AG10803 (cell line): ENCODE data around the gene XXYLT1.
A peak's percentile ranks its signal among the peaks of the same experiment; 100 is the strongest.
"Not testable (repeated sequence)": the region's sequence is repeated elsewhere in the genome, so short reads cannot be mapped to it uniquely, and the experiment has no call there.

Experiments used
- DNase-seq: peaks from one replicate; pipeline ENCODE4 v3.0.0; 2010; ENCODE audit warnings: low read depth
- H3K4me3 ChIP-seq: 2 replicates; pipeline ENCODE4 v1.5.1; 2011; ENCODE audit warnings: mild to moderate bottlenecking, low read length, control low read depth
- TF ChIP-seq, protein P1 (sequence below): conservative IDR thresholded peaks from 2 replicates; pipeline ENCODE4 v1.5.1; 2011; ENCODE audit warnings: mild to moderate bottlenecking, low read length, control low read depth, inconsistent platforms

The XXYLT1 gene

DNA sequence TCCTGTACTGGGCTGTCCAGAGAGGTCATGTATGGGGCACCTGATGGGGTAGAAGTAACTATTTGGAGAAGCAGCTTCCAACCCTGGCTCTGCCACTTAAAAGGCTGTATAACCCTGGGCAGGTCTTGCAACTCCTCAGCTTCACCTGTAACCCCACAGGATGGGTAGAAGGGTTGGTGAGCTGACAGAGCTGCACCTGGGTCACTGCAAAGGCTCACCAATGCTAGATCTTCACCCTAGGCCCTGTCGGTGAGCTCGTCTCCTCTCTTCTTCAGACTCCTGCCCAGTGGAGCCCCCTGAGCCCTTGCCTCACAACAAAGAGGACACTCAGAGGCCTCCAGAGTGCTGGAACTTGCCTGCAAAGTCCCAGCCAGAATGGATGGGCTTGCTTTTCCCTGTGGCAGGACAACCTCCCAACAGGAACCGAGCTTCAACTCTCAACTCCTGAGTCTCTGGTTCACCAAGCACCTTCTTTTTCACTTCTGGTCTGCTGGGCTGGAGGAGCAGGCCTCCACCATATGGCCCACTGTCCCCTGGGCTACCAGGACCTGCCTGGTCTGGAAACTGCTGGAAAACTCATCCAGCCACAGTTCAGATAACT is 45.9 kb downstream of the XXYLT1 start:
- DNase-seq, result no peak
- no peak overlapping the region for H3K4me3 ChIP-seq
- TF ChIP-seq, protein P1, sequence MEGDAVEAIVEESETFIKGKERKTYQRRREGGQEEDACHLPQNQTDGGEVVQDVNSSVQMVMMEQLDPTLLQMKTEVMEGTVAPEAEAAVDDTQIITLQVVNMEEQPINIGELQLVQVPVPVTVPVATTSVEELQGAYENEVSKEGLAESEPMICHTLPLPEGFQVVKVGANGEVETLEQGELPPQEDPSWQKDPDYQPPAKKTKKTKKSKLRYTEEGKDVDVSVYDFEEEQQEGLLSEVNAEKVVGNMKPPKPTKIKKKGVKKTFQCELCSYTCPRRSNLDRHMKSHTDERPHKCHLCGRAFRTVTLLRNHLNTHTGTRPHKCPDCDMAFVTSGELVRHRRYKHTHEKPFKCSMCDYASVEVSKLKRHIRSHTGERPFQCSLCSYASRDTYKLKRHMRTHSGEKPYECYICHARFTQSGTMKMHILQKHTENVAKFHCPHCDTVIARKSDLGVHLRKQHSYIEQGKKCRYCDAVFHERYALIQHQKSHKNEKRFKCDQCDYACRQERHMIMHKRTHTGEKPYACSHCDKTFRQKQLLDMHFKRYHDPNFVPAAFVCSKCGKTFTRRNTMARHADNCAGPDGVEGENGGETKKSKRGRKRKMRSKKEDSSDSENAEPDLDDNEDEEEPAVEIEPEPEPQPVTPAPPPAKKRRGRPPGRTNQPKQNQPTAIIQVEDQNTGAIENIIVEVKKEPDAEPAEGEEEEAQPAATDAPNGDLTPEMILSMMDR, result no peak

DNA sequence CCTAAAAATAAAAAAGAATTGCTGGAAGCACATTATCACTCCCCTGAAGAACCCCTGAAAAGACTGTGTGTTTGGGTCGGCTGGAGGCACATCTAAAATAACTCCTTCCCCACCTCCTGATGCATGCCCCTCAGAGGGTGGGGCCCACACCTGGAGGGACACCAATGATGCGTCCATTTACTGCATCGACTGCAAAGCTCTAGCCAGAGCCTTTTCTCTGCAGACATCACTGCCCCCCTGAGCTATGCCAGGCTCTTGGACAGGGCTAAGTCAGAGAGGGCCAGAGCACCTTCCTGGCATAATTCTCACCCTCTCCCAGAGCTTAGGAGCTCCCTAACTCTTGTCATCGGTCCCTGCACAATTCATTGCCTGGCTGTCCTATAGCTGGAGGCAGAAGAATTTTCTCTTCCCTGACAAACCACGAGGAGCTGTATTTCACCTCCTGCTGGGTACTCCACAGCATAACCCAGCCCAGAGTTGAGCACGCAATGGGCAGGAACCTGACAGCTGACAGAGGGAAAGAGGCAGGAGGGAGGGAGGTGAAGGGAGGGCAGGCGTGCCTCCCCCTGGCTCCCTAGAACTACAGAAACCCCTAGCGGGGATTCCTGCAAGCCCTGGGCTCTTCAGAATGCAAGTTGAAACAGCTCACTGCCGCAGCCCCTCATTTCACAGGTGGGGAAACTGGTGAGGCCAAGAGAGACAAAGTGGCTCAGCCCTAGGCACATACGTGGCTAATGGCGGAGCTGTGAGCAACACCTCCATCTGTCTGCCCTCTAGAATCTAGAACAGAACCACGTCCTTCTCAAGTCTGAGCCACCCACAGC is 46.6 kb downstream of the XXYLT1 start:
- TF ChIP-seq, protein P1, result peak; percentile 13; the same call in 1 of the 2 replicates
- H3K4me3 ChIP-seq, result no peak overlapping the region
- DNase-seq, result no peak

DNA sequence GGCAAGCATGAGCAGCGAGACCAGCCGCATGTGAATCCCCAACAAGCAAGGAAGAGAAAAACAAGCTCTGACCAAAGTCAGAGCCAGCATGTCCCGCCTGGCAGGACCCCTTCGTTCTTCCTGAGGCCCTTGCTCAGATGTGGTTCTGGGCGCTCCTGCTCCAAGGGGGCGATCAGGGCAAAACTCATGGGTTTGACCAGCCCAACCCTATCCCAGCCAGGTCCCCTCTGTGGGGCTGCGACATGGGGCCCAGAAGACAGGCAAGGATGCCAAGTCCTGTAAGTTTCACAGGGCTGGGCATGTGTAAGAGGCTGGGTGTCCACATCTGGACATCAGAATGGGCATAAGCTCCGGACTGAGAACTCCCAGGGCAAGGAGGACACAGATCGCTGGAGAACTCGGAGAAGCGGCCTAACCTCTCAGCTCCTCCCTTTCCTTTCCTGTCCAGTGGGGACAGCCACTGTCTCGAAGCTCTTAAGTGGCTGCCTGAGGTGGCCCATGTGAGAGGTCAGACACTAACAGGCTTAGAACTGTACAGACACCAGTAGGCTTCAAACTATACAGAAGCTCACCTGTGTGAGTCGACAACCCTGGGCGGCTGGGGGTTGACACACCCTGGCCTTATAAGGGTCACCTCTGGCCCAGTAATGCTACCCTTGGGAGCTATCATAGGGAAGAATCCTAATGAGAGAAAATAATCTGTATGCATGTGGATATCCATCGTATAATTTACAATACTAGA is 48.9 kb downstream of the XXYLT1 start:
- TF ChIP-seq, protein P1, result no peak
- DNase-seq, result no peak
- no peak overlapping the region for H3K4me3 ChIP-seq

DNA sequence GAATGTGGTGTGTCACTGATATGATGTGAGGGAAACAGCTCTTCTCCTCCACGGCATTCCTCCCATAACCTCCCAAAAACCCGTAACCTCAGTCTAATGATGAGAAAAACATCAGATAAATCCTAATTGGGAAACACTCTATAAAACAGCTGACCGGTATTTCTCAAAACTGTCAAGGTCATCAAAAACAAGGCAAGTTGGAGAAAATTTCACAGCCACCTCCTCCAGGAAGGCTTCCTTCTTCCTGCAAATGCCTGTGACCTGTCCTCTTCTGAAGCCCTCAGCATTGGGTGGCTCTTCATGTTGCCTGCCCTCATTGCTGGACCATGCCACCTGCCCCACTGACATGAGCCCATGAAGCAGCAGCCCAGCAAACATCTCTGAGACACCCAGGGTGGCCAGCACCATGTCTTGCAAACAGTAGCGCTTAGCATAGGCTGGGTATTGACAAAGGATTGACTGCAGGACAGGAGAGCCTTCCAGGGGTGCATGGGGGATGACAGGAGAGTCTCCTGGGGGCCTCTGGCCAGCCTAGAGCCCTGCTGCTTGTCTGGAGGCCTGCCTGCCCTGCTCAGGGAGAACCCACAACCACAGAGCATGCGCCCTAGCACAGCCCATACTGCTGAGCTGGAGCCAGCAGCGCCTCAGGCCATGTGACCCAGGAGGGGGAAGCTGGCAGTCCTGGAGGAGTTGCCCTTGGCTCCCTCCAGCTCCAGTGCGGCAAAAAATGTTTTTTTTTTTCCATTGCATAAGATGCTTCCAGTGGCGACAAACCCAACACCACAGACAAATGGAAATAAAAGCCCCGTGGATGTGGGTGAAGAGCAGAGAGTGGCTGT is 49.7 kb downstream of the XXYLT1 start:
- DNase-seq, result peak; percentile 72
- no peak overlapping the region for H3K4me3 ChIP-seq
- TF ChIP-seq, protein P1, result no peak

DNA sequence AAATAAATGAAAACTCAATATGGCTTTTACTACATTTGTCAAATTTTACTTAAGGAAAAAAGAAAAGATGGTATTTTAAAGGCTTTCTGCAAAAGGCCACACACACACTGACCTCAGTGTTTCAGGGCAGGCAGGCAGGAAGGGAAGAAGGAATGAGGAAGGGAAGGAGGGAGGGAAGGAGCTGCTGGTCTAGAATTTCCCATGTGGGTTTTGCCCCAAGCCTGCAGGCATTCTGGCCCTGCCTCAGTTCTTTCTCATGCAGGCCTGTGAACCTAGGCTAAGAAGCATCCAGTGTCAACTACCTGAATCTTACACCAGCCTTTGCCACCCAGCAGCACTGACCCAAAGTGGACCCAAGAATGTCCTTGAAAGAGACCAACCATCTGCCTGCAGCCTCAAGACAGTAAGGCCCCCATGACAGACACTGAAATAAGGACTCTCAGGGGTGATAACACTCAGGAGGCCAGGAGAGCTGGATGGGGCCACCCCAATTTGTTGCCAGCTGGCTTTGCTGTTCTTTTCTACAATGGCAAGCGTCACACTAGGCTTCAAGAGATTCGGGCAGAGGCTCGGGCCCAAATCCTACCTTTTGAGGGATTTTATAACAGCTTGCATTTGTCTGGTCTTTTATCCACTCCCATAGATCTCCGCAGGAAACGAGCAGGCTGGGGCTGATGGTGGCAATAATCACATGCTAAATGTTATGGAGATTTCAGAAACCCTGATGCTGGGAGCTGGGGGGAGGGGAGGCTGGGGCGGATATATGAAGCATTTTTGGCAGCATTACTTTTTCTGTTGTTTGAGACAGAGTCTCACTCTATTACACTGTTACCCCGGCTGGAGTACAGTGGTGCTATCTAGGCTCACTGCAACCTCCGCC is 51.4 kb downstream of the XXYLT1 start:
- H3K4me3 ChIP-seq, result no peak overlapping the region
- TF ChIP-seq, protein P1, result no peak
- no peak for DNase-seq

DNA sequence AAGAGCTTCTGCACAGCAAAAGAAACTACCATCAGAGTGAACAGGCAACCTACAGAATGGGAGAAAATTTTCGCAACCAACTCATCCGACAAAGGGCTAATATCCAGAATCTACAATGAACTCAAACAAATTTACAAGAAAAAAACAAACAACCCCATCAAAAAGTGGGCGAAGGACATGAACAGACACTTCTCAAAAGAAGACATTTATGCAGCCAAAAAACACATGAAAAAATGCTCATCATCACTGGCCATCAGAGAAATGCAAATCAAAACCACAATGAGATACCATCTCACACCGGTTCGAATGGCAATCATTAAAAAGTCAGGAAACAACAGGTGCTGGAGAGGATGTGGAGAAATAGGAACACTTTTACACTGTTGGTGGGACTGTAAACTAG is 52.6 kb downstream of the XXYLT1 start:
- not testable (repeated sequence) for H3K4me3 ChIP-seq, DNase-seq

DNA sequence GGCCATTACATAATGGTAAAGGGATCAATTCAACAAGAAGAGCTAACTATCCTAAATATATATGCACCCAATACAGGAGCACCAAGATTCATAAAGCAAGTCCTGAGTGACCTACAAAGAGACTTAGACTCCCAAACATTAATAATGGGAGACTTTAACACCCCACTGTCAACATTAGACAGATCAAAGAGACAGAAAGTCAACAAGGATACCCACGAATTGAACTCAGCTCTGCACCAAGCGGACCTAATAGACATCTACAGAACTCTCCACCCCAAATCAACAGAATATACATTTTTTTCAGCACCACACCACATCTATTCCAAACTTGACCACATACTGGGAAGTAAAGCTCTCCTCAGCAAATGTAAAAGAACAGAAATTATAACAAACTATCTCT is 55.4 kb downstream of the XXYLT1 start:
- not testable (repeated sequence) for DNase-seq, H3K4me3 ChIP-seq
